Uterus (tissue), 4 donors: ENCODE data around the gene PCDHA13. TPM values are rescaled to one million over a fixed set of nuclear protein-coding genes. Genes with fewer than 3 reads are reported as not detected.

Experiments used
- DNase-seq, 2 donors: peaks; one replicate each; pipeline ENCODE4 v3.0.0-alpha.2; 2019 to 2020
- H3K27ac ChIP-seq, 2 donors: fragments of 200-600 bp; sonication (generic); 1 replicate in 1 of 2; 2 replicates in 1 of 2; pipeline ENCODE4 v1.5.1; 2016 to 2018
- H3K27me3 ChIP-seq, 2 donors: fragments of 200-600 bp; sonication (generic); one replicate each; pipeline ENCODE4 v1.5.1; 2018 to 2019; ENCODE audit warnings: control low read depth in 1 of 2
- H3K36me3 ChIP-seq, 2 donors: fragments of 200-600 bp; sonication (generic); one replicate each; pipeline ENCODE4 v1.5.1; 2019; ENCODE audit warnings: control low read depth in 1 of 2
- H3K4me1 ChIP-seq, 2 donors: fragments of 200-600 bp; sonication (generic); one replicate each; pipeline ENCODE4 v1.5.1; 2018 to 2019; ENCODE audit warnings: control low read depth in 1 of 2
- H3K4me3 ChIP-seq, 2 donors: fragments of 200-600 bp; sonication (generic); 1 replicate in 1 of 2; 2 replicates in 1 of 2; pipeline ENCODE4 v1.5.1; 2018 to 2019; ENCODE audit warnings: mild to moderate bottlenecking in 1 of 2
- H3K9me3 ChIP-seq, 2 donors: fragments of 200-600 bp; sonication (generic); one replicate each; pipeline ENCODE4 v1.5.1; 2019; ENCODE audit warnings: control low read depth in 1 of 2
- CTCF ChIP-seq, 4 experiments: fragments of 200-600 bp in 2 of 4; fragments of 450-650 bp in 2 of 4; sonication (generic) in 2 of 4; IDR thresholded peaks; one replicate each; pipeline ENCODE4 v1.5.1; 2016 to 2019; ENCODE audit warnings: antibody characterized with exemption in 4 of 4, mild to moderate bottlenecking in 2 of 4, moderate library complexity in 1 of 4
- POLR2A ChIP-seq, 2 donors: fragments of 450-650 bp; IDR thresholded peaks; one replicate each; pipeline ENCODE4 v1.6.1; 2016; ENCODE audit warnings: antibody characterized with exemption in 2 of 2, mild to moderate bottlenecking in 1 of 2, moderate library complexity in 1 of 2
- intact Hi-C: fragments of 100-400 bp; cut with DNase I; formaldehyde crosslinking; loops from one replicate; pipeline ENCODE4 v1.15.1; 2023; ENCODE audit warnings: low total_unique reads
- total RNA-seq, 4 donors: library from RNA; depleted of rRNA in 3 of 4; stranded (reverse); fragments of >200 nt in 3 of 4; gene quantifications; one replicate each; pipeline versions ENCODE4 v1.1.0 to v1.2.4, GENCODE V29; 2014 to 2023
- donor health status: DM: yes; HTN: yes; CAD: no.

PCDHA13 gene
- total RNA-seq, 4 donors from 2014 or later = 0.70 to 2.8 (median 2.1) TPM; not detected in 1

- Histone ChIP-seq H3K36me3 (no peaks in the 10 kb centered on the region), H3K9me3 (peaks cover 0 to 8% of the 10 kb centered on the region in 2 donors), H3K4me3 (no peak overlapping the region), H3K27me3 (no peaks in the 10 kb centered on the region), H3K4me1 (no peaks in the 10 kb centered on the region), H3K27ac (no peak overlapping the region)
- no peak for DNase-seq
- intact Hi-C loops = no loop called here
- TF ChIP-seq CTCF (IDR thresholded peaks at IDR 0.05) (no peak), POLR2A (IDR thresholded peaks at IDR 0.05) (no peak)
These were observed 4.7 kb upstream of the PCDHA13 start for GRCh38 chr5:140877262-140877581.

GRCh38 chr5:140882591-140882899 is 621 bp downstream of the PCDHA13 start:
- H3K4me3 ChIP-seq = no peak overlapping the region
- peaks cover 0 to 15% of the 10 kb centered on the region in 2 donors for H3K9me3 ChIP-seq
- intact Hi-C loops = no loop called here
- H3K4me1 ChIP-seq = no peaks in the 10 kb centered on the region
- H3K36me3 ChIP-seq = no peaks in the 10 kb centered on the region
- H3K27me3 ChIP-seq = no peaks in the 10 kb centered on the region
- H3K27ac ChIP-seq = no peak overlapping the region
- TF ChIP-seq CTCF (IDR thresholded peaks at IDR 0.05) = peak in 2 of 4 experiments; percentile 2 to 16
- TF ChIP-seq POLR2A (IDR thresholded peaks at IDR 0.05) = no peak
- DNase-seq = no peak

GRCh38 chr5:140883373-140883772 is 1.4 kb downstream of the PCDHA13 start:
- Histone ChIP-seq H3K27ac (no peak overlapping the region), H3K4me1 (no peaks in the 10 kb centered on the region), H3K9me3 (peaks cover 0 to 15% of the 10 kb centered on the region in 2 donors), H3K4me3 (no peak overlapping the region), H3K27me3 (no peaks in the 10 kb centered on the region), H3K36me3 (no peaks in the 10 kb centered on the region)
- no peak for TF ChIP-seq CTCF (IDR thresholded peaks at IDR 0.05)
- intact Hi-C loops = no loop called here
- no peak for DNase-seq

- no peak overlapping the region for H3K27ac ChIP-seq
- peaks cover 0 to 15% of the 10 kb centered on the region in 2 donors for H3K9me3 ChIP-seq
- DNase-seq = no peak
- intact Hi-C loops = no loop called here
- TF ChIP-seq CTCF (IDR thresholded peaks at IDR 0.05) = no peak
- no peak for TF ChIP-seq POLR2A (IDR thresholded peaks at IDR 0.05)
- no peaks in the 10 kb centered on the region for H3K4me1 ChIP-seq
- H3K27me3 ChIP-seq = no peaks in the 10 kb centered on the region
- no peaks in the 10 kb centered on the region for H3K36me3 ChIP-seq
- H3K4me3 ChIP-seq = no peak overlapping the region
These were observed 2.2 kb downstream of the PCDHA13 start for GRCh38 chr5:140883927-140884697.

- Histone ChIP-seq H3K27me3 (no peaks in the 10 kb centered on the region), H3K9me3 (no peaks in the 10 kb centered on the region), H3K4me3 (no peak overlapping the region), H3K36me3 (no peaks in the 10 kb centered on the region), H3K27ac (no peak overlapping the region), H3K4me1 (no peaks in the 10 kb centered on the region)
- intact Hi-C loops = no loop called here
- TF ChIP-seq POLR2A (IDR thresholded peaks at IDR 0.05) (no peak), CTCF (IDR thresholded peaks at IDR 0.05) (no peak)
- no peak for DNase-seq
These were observed 34.4 kb downstream of the PCDHA13 start for GRCh38 chr5:140916325-140916724.
